CD4-positive, alpha-beta T cell treated with Interleukin-21 for 1 hour (primary cell): ENCODE measurements around the gene FMC1.

Experiments used
- DNase-seq: peaks from one replicate; pipeline ENCODE4 v3.0.0-alpha.2; 2020

The FMC1 gene

GRCh38 chr7:139389091-139389490, 48.0 kb downstream of the FMC1 start:
- no peak for DNase-seq

- DNase-seq: no peak
Measured at GRCh38 chr7:139389774-139390173, 48.6 kb downstream of the FMC1 start.

GRCh38 chr7:139393621-139394211, 52.6 kb downstream of the FMC1 start:
- DNase-seq: no peak

GRCh38 chr7:139394540-139394939, 53.4 kb downstream of the FMC1 start:
- peak; percentile 20 for DNase-seq
